ENCODE data around the gene RHOT2. TPM values are rescaled to one million over a fixed set of nuclear protein-coding genes. Genes with fewer than 3 reads are reported as not detected.

The RHOT2 gene
- total RNA-seq, 2 experiments from 2014 or later = 202 to 209 TPM

- Mint-ChIP-seq H3K9me3 (no peaks in the 10 kb centered on the region), H3K4me1 (ENCODE audit: low read depth) (peaks cover 26% of the 10 kb centered on the region), H3K36me3 (ENCODE audit: low read depth) (peaks cover 23% of the 10 kb centered on the region), H3K27ac (peak overlapping the region; percentile 64), H3K4me3 (peak overlapping the region; percentile 87), H3K27me3 (no peaks in the 10 kb centered on the region)
- Histone ChIP-seq H3K27me3 (ENCODE audit: control insufficient read depth in 1 of 2, insufficient read depth in 2 of 2, low read length in 2 of 2) (peaks cover 8 to 12% of the 10 kb centered on the region in 2 experiments), H3K4me3 (ENCODE audit: low read length) (no peak overlapping the region), H3K27ac (ENCODE audit: low read depth in 1 of 2, low read length in 2 of 2) (no peak overlapping the region), H3K4me1 (ENCODE audit: insufficient read depth, low read length) (peaks cover 64% of the 10 kb centered on the region), H3K36me3 (ENCODE audit: insufficient read depth, low read length) (peaks cover 18% of the 10 kb centered on the region), H3K9me3 (ENCODE audit: control insufficient read depth in 1 of 2, insufficient read depth in 1 of 2, low read length in 2 of 2) (no peaks in the 10 kb centered on the region)
- TF ChIP-seq CTCF (IDR thresholded peaks at IDR 0.05) = no peak
- CTCF ChIA-PET = interaction anchor here (1.2 kb wide), 1 partner anchor 10 kb away, joined by 3 read pairs; the partner anchor contains the start of gene RHOT2
- intact Hi-C loops (cut with DNase I, micrococcal nuclease) = no loop called here
- ATAC-seq (ENCODE audit: poor library complexity) = no peak
- DNase-seq = no peak
- POLR2A ChIA-PET = interaction anchor here (1.3 to 4.8 kb wide), 4 partner anchors 10 to 42 kb away, joined by 3 to 55 read pairs (median 21); partner anchors contain the start of genes RHOT2 and WDR24
Measured at GRCh38 chr16:678209-678857, 10.4 kb downstream of the RHOT2 start.

GRCh38 chr16:678858-679813 is 11.2 kb downstream of the RHOT2 start:
- Mint-ChIP-seq H3K4me1 (ENCODE audit: low read depth) (peaks cover 26% of the 10 kb centered on the region), H3K9me3 (no peaks in the 10 kb centered on the region), H3K4me3 (peak overlapping the region; percentile 87), H3K36me3 (ENCODE audit: low read depth) (peaks cover 23% of the 10 kb centered on the region), H3K27ac (peak overlapping the region; percentile 64), H3K27me3 (no peaks in the 10 kb centered on the region)
- H3K4me3 ChIP-seq (ENCODE audit: low read length) = peak overlapping the region; percentile 72
- H3K27ac ChIP-seq (ENCODE audit: low read depth in 1 of 2, low read length in 2 of 2) = peak overlapping the region in 1 of 2 donors; percentile 24
- no peak for TF ChIP-seq CTCF (IDR thresholded peaks at IDR 0.05)
- intact Hi-C loops (cut with DNase I, micrococcal nuclease) = no loop called here
- DNase-seq = peak in 6 of 14 experiments; percentile 38 to 79 (median 52)
- no peaks in the 10 kb centered on the region for H3K9me3 ChIP-seq (ENCODE audit: control insufficient read depth in 1 of 2, insufficient read depth in 1 of 2, low read length in 2 of 2)
- POLR2A ChIA-PET = interaction anchor here (1.0 to 4.8 kb wide), 5 partner anchors 9 to 42 kb away, joined by 3 to 55 read pairs (median 7); partner anchors contain the start of genes RHOT2 and WDR24
- peak; percentile 3 for ATAC-seq (ENCODE audit: poor library complexity)
- peaks cover 18% of the 10 kb centered on the region for H3K36me3 ChIP-seq (ENCODE audit: insufficient read depth, low read length)
- CTCF ChIA-PET = interaction anchor here (1.2 kb wide), 1 partner anchor 11 kb away, joined by 3 read pairs; the partner anchor contains the start of gene RHOT2
- peaks cover 8 to 12% of the 10 kb centered on the region in 2 experiments for H3K27me3 ChIP-seq (ENCODE audit: control insufficient read depth in 1 of 2, insufficient read depth in 2 of 2, low read length in 2 of 2)
- H3K4me1 ChIP-seq (ENCODE audit: insufficient read depth, low read length) = peaks cover 68% of the 10 kb centered on the region
